Mucosa of descending colon (tissue), 3 donors: ENCODE measurements around the gene IL16. TPM values are rescaled to one million over a fixed set of nuclear protein-coding genes. Genes with fewer than 3 reads are reported as not detected.

Source experiments
- ATAC-seq: fragments of 200-7000 bp; cut with Tn5 transposase; one replicate; pipeline ENCODE4 v1.9.1; 2020; ENCODE audit warnings: mild to moderate bottlenecking, moderate library complexity
- DNase-seq, 3 donors: peaks; one replicate each; pipeline ENCODE4 v3.0.0-alpha.2; 2020
- H3K36me3 ChIP-seq: fragments of 200-600 bp; one replicate; pipeline ENCODE4 v1.8.0; 2021; ENCODE audit warnings: low read depth, mild to moderate bottlenecking
- H3K4me1 ChIP-seq: fragments of 200-600 bp; one replicate; pipeline ENCODE4 v1.8.0; 2021; ENCODE audit warnings: low read depth, mild to moderate bottlenecking
- H3K4me3 ChIP-seq: fragments of 200-600 bp; one replicate; pipeline ENCODE4 v1.8.0; 2021; ENCODE audit warnings: mild to moderate bottlenecking
- H3K9me3 ChIP-seq: fragments of 200-600 bp; one replicate; pipeline ENCODE4 v1.8.0; 2021; ENCODE audit warnings: mild to moderate bottlenecking
- intact Hi-C, 2 donors: fragments of 100-400 bp; cut with DNase I in 1 of 2; cut with micrococcal nuclease in 1 of 2; formaldehyde crosslinking; loops; one replicate each; pipeline versions ENCODE4 v1.11.0 to v1.11.1; 2022; cut with DNase I, micrococcal nuclease
- total RNA-seq, 3 donors: library from RNA; stranded (reverse); fragmentation: NEBNext Ultra II Directional in 2 of 3; extraction: Animal tissue kit (Norgen Biotek cat#: 25700) in 2 of 3; gene quantifications; one replicate each; pipeline versions ENCODE4 v1.2.1 to v1.2.4, GENCODE V29; 2021 to 2023
- TF ChIP-seq, protein P1 (sequence below): fragments of 200-600 bp; IDR thresholded peaks from one replicate; pipeline ENCODE4 v1.8.0; 2022; ENCODE audit warnings: antibody characterized with exemption, mild to moderate bottlenecking
- donor health status: DM: no; HTN: no; CAD: no; lungs with moderate emphysema.
- donor health status: DM: no; HTN: no; CAD: no.
- donor health status: DM: no; HTN: yes; CAD: no.

IL16 gene
- total RNA-seq, 3 donors from 2014 or later = 6.2 to 9.5 (median 8.4) TPM

DNA sequence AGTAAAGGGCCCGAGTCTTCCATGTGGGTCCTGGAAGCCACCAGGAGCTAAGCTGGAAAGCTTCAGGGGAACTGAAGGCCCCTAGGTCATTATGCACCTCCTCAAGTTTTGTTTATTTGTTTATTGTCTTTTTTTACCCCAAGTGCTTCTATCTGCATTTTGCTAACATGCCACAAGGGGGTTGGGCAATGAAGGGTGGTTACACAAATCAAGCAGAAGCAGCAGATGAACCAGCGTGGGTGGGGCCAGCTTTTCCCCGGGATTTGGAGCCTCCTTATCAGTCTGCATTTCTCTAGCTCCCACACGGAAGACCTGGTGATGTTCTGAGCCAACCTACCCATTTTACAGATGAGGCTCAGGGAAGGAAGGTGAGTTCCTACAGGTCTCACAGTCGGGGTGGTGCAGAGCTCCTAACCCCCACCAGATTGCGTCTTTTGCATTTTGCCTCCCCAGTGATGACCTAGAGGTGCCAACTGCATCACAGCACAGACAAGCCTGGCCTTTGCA, 160.6 kb downstream of the IL16 start:
- Histone ChIP-seq H3K36me3 (no peaks in the 10 kb centered on the region), H3K4me3 (no peak overlapping the region), H3K9me3 (no peaks in the 10 kb centered on the region), H3K4me1 (no peaks in the 10 kb centered on the region)
- TF ChIP-seq, protein P1, sequence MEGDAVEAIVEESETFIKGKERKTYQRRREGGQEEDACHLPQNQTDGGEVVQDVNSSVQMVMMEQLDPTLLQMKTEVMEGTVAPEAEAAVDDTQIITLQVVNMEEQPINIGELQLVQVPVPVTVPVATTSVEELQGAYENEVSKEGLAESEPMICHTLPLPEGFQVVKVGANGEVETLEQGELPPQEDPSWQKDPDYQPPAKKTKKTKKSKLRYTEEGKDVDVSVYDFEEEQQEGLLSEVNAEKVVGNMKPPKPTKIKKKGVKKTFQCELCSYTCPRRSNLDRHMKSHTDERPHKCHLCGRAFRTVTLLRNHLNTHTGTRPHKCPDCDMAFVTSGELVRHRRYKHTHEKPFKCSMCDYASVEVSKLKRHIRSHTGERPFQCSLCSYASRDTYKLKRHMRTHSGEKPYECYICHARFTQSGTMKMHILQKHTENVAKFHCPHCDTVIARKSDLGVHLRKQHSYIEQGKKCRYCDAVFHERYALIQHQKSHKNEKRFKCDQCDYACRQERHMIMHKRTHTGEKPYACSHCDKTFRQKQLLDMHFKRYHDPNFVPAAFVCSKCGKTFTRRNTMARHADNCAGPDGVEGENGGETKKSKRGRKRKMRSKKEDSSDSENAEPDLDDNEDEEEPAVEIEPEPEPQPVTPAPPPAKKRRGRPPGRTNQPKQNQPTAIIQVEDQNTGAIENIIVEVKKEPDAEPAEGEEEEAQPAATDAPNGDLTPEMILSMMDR = no peak
- ATAC-seq (no peak), DNase-seq (no peak)
- intact Hi-C loops = no loop called here

DNA sequence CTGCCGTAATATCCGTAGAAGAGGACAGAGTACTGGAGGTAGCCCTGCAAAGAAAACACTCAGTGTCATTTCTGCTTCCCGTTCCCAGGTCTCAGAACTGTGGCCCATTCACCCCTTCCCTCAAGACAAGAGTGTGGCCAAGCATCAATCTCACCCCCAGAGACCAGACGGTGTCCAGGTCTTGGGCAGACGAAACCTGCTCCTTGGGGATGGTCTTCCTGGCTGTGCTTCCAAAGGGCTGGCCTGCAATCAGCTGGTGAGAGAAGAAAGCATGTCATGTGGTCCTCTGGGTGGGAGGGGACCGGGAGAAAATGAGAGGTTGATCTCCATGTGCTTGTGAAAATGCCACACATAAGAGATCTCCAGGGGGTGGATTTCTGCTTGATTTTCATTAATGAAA, 161.6 kb downstream of the IL16 start:
- TF ChIP-seq, protein P1 = no peak
- intact Hi-C loops = no loop called here
- H3K36me3 ChIP-seq = no peaks in the 10 kb centered on the region
- ATAC-seq (no peak), DNase-seq (no peak)
- H3K9me3 ChIP-seq = no peaks in the 10 kb centered on the region
- no peak overlapping the region for H3K4me3 ChIP-seq
- H3K4me1 ChIP-seq = no peaks in the 10 kb centered on the region

DNA sequence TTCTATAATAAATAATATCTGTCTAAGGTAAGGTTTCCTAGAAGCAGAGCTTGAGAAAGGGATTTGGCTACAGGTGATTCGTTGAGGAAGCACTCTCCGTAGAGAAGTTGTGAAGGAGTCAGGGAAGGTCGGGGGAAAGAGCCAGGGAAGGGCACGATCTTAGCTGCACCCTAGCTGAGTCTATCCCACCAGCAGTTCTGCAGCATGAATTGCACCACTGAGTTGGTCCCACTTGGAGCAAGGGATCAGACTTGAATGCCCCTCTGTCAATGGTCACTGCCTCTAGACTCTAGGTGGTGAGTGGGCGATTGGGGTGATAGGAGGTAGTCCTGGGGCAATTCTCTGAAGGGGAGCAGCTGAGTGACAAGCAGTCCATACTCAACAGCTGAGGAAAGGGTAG, 163.8 kb downstream of the IL16 start:
- TF ChIP-seq, protein P1 = no peak
- H3K36me3 ChIP-seq = no peaks in the 10 kb centered on the region
- ATAC-seq (no peak), DNase-seq (no peak)
- no peaks in the 10 kb centered on the region for H3K9me3 ChIP-seq
- no peak overlapping the region for H3K4me3 ChIP-seq
- intact Hi-C loops = no loop called here
- H3K4me1 ChIP-seq = no peaks in the 10 kb centered on the region

DNA sequence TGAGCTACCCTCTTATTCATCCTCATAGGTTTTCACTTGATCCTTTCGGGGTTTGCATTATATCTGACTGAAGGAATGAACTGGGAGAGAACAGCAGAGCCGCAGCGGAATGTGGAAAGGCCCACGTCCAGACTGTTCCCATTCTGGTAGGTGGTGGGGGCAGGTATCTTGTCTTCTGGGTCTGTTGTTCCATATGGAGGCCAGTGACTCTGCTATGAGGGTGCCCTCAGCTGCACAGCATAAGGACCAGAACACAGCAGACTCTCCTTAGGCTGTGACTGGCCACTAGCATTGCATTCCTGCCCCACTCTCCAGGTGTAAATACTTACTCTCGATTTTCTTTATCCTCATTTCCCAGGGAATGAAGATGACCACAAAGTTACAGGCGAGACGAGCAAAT, 165.2 kb downstream of the IL16 start:
- ATAC-seq = no peak
- Histone ChIP-seq H3K36me3 (no peaks in the 10 kb centered on the region), H3K9me3 (no peaks in the 10 kb centered on the region), H3K4me1 (no peaks in the 10 kb centered on the region), H3K4me3 (no peak overlapping the region)
- DNase-seq = no peak
- intact Hi-C loops = no loop called here
- TF ChIP-seq, protein P1 = no peak

DNA sequence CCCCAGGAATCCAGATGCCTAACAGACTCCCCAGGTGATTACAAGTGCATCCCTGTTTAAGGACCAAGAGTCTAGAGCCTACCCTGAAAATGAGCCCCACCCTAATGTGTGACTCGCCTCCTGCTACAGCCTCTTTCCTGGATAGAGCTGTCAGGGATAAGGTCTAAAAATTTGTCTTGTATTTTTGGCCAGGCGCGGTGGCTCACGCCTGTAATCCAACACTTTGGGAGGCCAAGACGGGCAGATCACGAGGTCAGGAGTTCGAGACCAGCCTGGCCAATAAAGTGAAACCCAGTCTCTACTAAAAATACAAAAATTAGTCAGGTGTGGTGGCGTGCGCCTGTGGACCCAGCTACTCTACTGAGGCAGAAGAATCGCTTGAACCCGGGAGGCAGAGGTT, 166.1 kb downstream of the IL16 start:
- Histone ChIP-seq H3K4me3 (no peak overlapping the region), H3K9me3 (no peaks in the 10 kb centered on the region), H3K36me3 (no peaks in the 10 kb centered on the region), H3K4me1 (no peaks in the 10 kb centered on the region)
- TF ChIP-seq, protein P1 = no peak
- no peak for DNase-seq
- intact Hi-C loops = no loop called here
- no peak for ATAC-seq

DNA sequence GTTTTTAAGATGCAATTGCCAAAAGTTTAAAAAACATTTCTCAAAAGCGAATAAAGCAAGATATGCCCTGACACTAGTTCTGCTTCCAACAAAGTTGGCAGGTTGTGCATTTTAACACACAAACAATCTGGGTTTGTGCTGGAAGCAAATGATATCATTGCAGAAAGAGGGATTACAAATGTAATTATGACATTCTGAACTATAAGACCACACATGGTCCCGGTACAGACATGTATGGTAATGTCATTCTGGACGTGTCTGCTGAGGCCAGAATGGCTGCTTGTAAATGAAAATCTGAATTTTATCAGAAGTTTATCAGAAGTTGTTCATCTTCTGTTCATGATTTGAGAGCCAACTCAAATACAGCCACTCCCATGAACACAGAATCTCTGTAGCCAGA, 166.6 kb downstream of the IL16 start:
- DNase-seq (no peak), ATAC-seq (no peak)
- Histone ChIP-seq H3K9me3 (no peaks in the 10 kb centered on the region), H3K36me3 (no peaks in the 10 kb centered on the region), H3K4me1 (no peaks in the 10 kb centered on the region), H3K4me3 (no peak overlapping the region)
- TF ChIP-seq, protein P1 = no peak
- intact Hi-C loops = no loop called here
